A549 (cell line): Measurements from ENCODE around the gene DPPA4.

Experiments used
- CBX8 ChIP-seq: fragments of 200-600 bp; sonication (generic); IDR thresholded peaks from 2 replicates; pipeline ENCODE4 v1.6.1; 2016
- FOSL2 ChIP-seq, 2 experiments: fragments of 450-650 bp in 1 of 2; fragments of >200 bp in 1 of 2; sonication (Bioruptor Twin) in 1 of 2; formaldehyde crosslinking; IDR thresholded peaks; 2 replicates each; pipeline versions ENCODE4 v1.5.0 to v1.6.1; 2016 to 2020; ENCODE audit warnings: mild to moderate bottlenecking in 1 of 2, moderate library complexity in 1 of 2
- POLR2A ChIP-seq: IDR thresholded peaks from 2 replicates; pipeline ENCODE4 v1.6.1; 2012; ENCODE audit warnings: mild to moderate bottlenecking, low read length
- RCOR1 ChIP-seq: fragments of 150-350 bp; IDR thresholded peaks from 2 replicates; pipeline ENCODE4 v1.6.1; 2014; ENCODE audit warnings: antibody characterized with exemption, low read length, low read depth
- TF ChIP-seq, protein P1 (sequence below): fragments of >200 bp; sonication (Bioruptor Twin); formaldehyde crosslinking; IDR thresholded peaks from 3 replicates; pipeline ENCODE4 v1.5.1; 2016

DNA sequence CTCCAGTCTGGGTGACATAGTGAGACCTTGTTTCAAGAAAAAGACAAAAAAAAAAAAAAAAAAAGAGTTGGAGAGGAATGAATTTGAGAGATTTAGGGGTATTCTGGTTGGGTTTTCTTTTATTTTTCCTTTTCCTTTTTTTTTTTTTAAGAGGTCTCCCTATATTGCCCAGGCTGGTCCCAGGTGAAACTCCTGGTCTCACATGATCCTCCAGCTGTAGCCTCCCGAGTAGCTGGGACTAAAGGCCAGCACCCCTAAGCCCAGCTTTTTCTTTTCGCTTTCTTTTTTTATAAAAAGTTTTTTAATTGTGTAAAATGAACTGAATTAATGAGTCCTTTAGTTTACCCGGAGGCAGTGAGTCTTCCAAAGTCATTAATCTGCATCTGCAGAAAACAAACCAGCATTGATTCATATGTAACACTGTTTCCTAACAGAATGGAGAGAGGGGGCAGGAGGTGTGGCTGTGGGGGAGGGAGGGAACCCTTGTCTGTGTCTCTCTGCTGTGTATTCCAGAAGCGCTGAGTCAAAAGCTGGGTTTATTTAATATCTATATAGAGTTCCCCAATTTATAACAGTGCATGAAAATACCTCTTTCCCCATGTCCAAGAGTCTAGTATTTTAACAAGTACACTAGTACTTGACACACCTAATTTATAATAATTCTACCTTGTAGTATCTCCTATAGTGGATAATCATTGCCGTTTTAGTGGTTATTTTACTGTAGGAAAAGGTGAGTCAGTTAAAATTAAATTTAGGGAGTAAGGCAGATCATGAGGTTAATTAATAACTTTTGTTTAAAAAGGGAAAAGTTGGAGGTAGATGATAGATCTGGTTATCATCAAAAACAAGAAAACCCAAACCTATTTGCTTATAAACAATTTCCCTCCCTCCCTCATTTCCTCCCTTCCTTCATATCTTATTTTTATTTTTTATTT is 2.6 kb upstream of the DPPA4 start:
- TF ChIP-seq, protein P1, sequence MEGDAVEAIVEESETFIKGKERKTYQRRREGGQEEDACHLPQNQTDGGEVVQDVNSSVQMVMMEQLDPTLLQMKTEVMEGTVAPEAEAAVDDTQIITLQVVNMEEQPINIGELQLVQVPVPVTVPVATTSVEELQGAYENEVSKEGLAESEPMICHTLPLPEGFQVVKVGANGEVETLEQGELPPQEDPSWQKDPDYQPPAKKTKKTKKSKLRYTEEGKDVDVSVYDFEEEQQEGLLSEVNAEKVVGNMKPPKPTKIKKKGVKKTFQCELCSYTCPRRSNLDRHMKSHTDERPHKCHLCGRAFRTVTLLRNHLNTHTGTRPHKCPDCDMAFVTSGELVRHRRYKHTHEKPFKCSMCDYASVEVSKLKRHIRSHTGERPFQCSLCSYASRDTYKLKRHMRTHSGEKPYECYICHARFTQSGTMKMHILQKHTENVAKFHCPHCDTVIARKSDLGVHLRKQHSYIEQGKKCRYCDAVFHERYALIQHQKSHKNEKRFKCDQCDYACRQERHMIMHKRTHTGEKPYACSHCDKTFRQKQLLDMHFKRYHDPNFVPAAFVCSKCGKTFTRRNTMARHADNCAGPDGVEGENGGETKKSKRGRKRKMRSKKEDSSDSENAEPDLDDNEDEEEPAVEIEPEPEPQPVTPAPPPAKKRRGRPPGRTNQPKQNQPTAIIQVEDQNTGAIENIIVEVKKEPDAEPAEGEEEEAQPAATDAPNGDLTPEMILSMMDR = no peak
- TF ChIP-seq FOSL2 (IDR thresholded peaks at IDR 0.05) (no peak), FOSL2 (CRISPR knock-in tag; IDR thresholded peaks at IDR 0.05) (no peak), POLR2A (no peak), CBX8 (no peak), RCOR1 (no peak)
